ENCODE data around the gene TMEM244.

TMEM244 gene

DNA sequence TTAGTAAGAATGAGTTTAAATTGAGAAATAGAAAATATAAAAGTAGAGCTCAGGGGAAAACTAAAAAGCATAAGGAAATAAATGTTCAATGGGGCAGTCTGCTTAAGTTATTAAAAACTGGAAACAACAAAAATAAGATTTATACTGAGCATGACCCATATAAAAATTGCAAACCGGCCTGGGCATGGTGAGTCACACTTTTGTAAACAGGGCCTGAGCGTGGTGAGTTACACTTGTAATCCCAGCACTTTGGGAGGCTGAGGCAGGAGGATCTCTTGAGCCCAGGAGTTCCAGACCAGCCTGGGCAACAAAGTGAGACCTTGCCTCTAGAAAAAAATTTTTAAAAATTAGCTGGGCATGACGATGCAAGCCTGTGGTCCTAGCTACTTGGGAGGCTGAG is 74.6 kb downstream of the TMEM244 start:
- H3K9me3 ChIP-seq (ENCODE audit: control insufficient read depth in 2 of 2, low read length in 2 of 2): no peaks in the 10 kb centered on the region
- H3K27ac ChIP-seq (ENCODE audit: low read length): no peak overlapping the region
- no peak overlapping the region for H3K4me3 ChIP-seq (ENCODE audit: low read length in 2 of 2)
- H3K36me3 ChIP-seq (ENCODE audit: control insufficient read depth in 2 of 2, insufficient read depth in 2 of 2, low read length in 2 of 2): no peaks in the 10 kb centered on the region
- H3K27me3 ChIP-seq (ENCODE audit: control insufficient read depth in 1 of 2, insufficient read depth in 2 of 2, low read length in 2 of 2): no peaks in the 10 kb centered on the region
- no peaks in the 10 kb centered on the region for H3K4me1 ChIP-seq (ENCODE audit: control insufficient read depth, insufficient read depth, low read length)
- no peak overlapping the region for H3K9ac ChIP-seq (ENCODE audit: low read length in 2 of 2)

DNA sequence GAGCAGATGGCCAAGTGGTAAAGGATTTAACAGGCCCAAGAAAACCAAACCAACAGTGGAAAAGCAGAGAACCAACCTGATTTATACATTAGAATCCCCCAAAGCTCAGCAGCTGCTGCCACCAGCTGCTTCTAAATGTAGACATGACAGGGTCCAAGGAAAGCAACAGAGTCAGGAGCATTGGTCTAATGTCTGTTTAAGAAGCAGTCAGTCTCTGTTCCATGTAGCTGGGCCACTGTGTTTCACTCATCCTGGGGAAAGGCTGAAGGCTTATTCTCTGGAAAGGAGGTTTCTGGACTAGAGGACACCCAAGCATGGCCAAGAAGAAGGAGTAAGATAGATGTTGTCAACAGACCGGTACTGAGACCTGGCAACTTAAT is 75.4 kb downstream of the TMEM244 start:
- no peaks in the 10 kb centered on the region for H3K36me3 ChIP-seq (ENCODE audit: control insufficient read depth in 2 of 2, insufficient read depth in 2 of 2, low read length in 2 of 2)
- no peak overlapping the region for H3K9ac ChIP-seq (ENCODE audit: low read length in 2 of 2)
- no peaks in the 10 kb centered on the region for H3K27me3 ChIP-seq (ENCODE audit: control insufficient read depth in 1 of 2, insufficient read depth in 2 of 2, low read length in 2 of 2)
- no peaks in the 10 kb centered on the region for H3K4me1 ChIP-seq (ENCODE audit: control insufficient read depth, insufficient read depth, low read length)
- H3K9me3 ChIP-seq (ENCODE audit: control insufficient read depth in 2 of 2, low read length in 2 of 2): no peaks in the 10 kb centered on the region
- H3K27ac ChIP-seq (ENCODE audit: low read length): no peak overlapping the region
- H3K4me3 ChIP-seq (ENCODE audit: low read length in 2 of 2): no peak overlapping the region

DNA sequence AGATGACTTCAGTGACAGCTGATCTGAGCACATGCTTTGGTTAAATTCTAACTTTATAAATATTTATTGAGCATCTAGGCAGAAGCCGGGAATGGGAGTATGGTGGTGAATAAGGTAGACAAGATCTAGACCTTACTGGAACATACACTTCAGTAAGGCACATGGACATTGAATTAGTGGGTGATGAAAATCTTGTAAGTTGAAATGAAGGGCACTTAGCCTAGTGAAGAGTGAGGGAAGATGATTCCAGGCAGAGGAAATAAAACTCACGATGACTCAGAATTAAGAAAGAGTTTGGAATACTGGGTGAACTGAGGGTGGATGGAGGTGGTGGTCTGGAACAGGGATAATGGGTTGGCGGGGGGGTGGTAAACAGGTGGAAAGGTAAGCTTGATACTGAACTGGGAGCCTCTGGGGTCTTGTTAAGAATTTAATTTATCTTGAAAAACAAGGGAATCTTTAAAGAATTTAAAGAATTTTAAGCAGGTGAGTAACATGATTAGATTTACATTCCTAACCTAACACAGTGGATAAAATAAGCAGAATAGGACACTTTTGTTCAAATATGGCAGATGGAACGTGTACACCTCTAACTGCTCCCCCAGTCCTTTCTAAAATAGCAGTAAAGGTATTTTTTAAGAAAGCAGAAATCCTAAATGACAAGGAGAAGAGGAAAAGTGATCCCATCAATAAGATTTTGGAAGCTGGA is 75.9 kb downstream of the TMEM244 start:
- Histone ChIP-seq H3K9me3 (ENCODE audit: control insufficient read depth in 2 of 2, low read length in 2 of 2) (no peaks in the 10 kb centered on the region), H3K27me3 (ENCODE audit: control insufficient read depth in 1 of 2, insufficient read depth in 2 of 2, low read length in 2 of 2) (no peaks in the 10 kb centered on the region), H3K27ac (ENCODE audit: low read length) (no peak overlapping the region), H3K9ac (ENCODE audit: low read length in 2 of 2) (no peak overlapping the region), H3K36me3 (ENCODE audit: control insufficient read depth in 2 of 2, insufficient read depth in 2 of 2, low read length in 2 of 2) (no peaks in the 10 kb centered on the region), H3K4me1 (ENCODE audit: control insufficient read depth, insufficient read depth, low read length) (no peaks in the 10 kb centered on the region), H3K4me3 (ENCODE audit: low read length in 2 of 2) (no peak overlapping the region)
